K562 (cell line): ENCODE measurements around the gene DCUN1D2. TPM values are rescaled to one million over a fixed set of nuclear protein-coding genes. Genes with fewer than 3 reads are reported as not detected.

Experiments
- ATAC-seq: fragments of 200-7000 bp; cut with Tn5 transposase; 3 replicates; pipeline ENCODE4 v1.9.1; 2020; ENCODE audit warnings: moderate library complexity
- BruUV-seq: library from RNA; stranded (reverse); fragments of 400-500 nt; replicated peaks from 2 replicates; lab custom pipeline; 2021; lab: Mats Ljungman, UMichigan
- CTCF ChIA-PET: fragments of 300-600 bp; formaldehyde crosslinking; extraction: SDS; loops from one replicate; lab custom pipeline; 2021; ENCODE audit warnings: low intra/inter-chr PET ratio; lab: Yijun Ruan, JAX
- POLR2A ChIA-PET: fragments of 300-600, 350-650 bp; sonication (Branson Sonifier 250); formaldehyde crosslinking; extraction: SDS; loops from one replicate; lab custom pipeline; 2021; ENCODE audit warnings: antibody characterized with exemption, inconsistent platforms; lab: Yijun Ruan, JAX
- DNase-seq, 4 experiments: peaks; one replicate each; pipeline versions ENCODE4 v3.0.0 to v3.0.0-alpha.2; 2011 to 2018; ENCODE audit warnings: low spot score in 3 of 4, mixed read lengths in 3 of 4; ENCODE audit errors: extremely low read depth in 1 of 4
- FAIRE-seq: peaks from 2 replicates; lab custom pipeline; 2011; peaks lifted over from hg19 to GRCh38; lab: Jason Lieb, UNC
- H2AFZ ChIP-seq: 2 replicates; pipeline ENCODE4 v1.6.0; 2011; ENCODE audit warnings: low read depth, low read length, control low read depth, inconsistent platforms
- H3K27ac ChIP-seq: fragments of 200-600 bp; 3 replicates; pipeline ENCODE4 v1.8.0; 2011; ENCODE audit warnings: low read depth, mild to moderate bottlenecking, control low read depth, inconsistent platforms, low read length, moderate library complexity, mixed read lengths; ENCODE audit errors: extremely low read depth
- H3K27me3 ChIP-seq, 2 experiments: fragments of 300-600 bp in 1 of 2; 2 replicates in 1 of 2; 3 replicates in 1 of 2; pipeline versions ENCODE4 v1.6.0 to v1.8.0; 2011; ENCODE audit warnings: inconsistent platforms in 2 of 2, low read length in 2 of 2, mild to moderate bottlenecking in 1 of 2, mixed read lengths in 1 of 2, moderate library complexity in 1 of 2; ENCODE audit not compliant: control insufficient read depth in 2 of 2, insufficient read depth in 2 of 2
- H3K36me3 ChIP-seq: fragments of 300-600 bp; 3 replicates; pipeline ENCODE4 v1.8.0; 2011; ENCODE audit warnings: mild to moderate bottlenecking, low read length, inconsistent platforms; ENCODE audit not compliant: control insufficient read depth, insufficient read depth
- H3K4me1 ChIP-seq, 2 experiments: fragments of 200-600 bp in 1 of 2; replicated peaks in 1 of 2; 2 replicates in 1 of 2; 3 replicates in 1 of 2; pipeline versions ENCODE4 v1.5.1 to v1.8.0; 2011; ENCODE audit warnings: inconsistent platforms in 2 of 2, low read length in 2 of 2, mild to moderate bottlenecking in 1 of 2, mixed read lengths in 1 of 2, moderate library complexity in 1 of 2; ENCODE audit not compliant: control insufficient read depth in 2 of 2, insufficient read depth in 2 of 2
- H3K4me2 ChIP-seq: 2 replicates; pipeline ENCODE4 v1.6.1; 2011; ENCODE audit warnings: low read length, control low read depth, inconsistent platforms, mixed read lengths; ENCODE audit not compliant: insufficient read depth
- H3K4me3 ChIP-seq: fragments of 200-600 bp; sonication (generic), shearing (Covaris generic); 2 replicates; pipeline ENCODE4 v1.5.1; 2016; ENCODE audit warnings: control low read depth, inconsistent platforms
- H3K79me2 ChIP-seq: fragments of 200-600 bp; 3 replicates; pipeline ENCODE4 v1.8.0; 2011; ENCODE audit warnings: low read length, inconsistent platforms; ENCODE audit not compliant: control insufficient read depth, insufficient read depth
- H3K9ac ChIP-seq, 2 experiments: 2 replicates each; pipeline versions ENCODE4 v1.6.0 to v1.6.1; 2011; ENCODE audit warnings: low read depth in 2 of 2, low read length in 2 of 2, control low read depth in 1 of 2, inconsistent platforms in 1 of 2, mild to moderate bottlenecking in 1 of 2, mixed read lengths in 1 of 2; ENCODE audit not compliant: insufficient read depth in 1 of 2
- H3K9me1 ChIP-seq: one replicate; pipeline ENCODE4 v1.6.0; 2011; ENCODE audit warnings: inconsistent platforms, mild to moderate bottlenecking, low read length, moderate library complexity; ENCODE audit not compliant: control insufficient read depth, insufficient read depth
- H3K9me3 ChIP-seq: replicated peaks from 2 replicates; pipeline ENCODE4 v1.5.1; 2011; ENCODE audit warnings: low read depth, low read length, inconsistent platforms; ENCODE audit not compliant: control insufficient read depth, insufficient read depth
- H4K20me1 ChIP-seq: replicated peaks from 2 replicates; pipeline ENCODE4 v1.6.1; 2011; ENCODE audit warnings: low read length, inconsistent platforms, mixed read lengths; ENCODE audit not compliant: control insufficient read depth, insufficient read depth
- PHTF2 ChIP-seq: fragments of 250-450 bp; sonication (Bioruptor Pico); IDR thresholded peaks from 2 replicates; pipeline ENCODE4 v1.5.0; 2021; ENCODE audit warnings: mild to moderate bottlenecking
- POLR2G ChIP-seq: fragments of 200-400 bp; formaldehyde crosslinking; IDR thresholded peaks from 2 replicates; pipeline ENCODE4 v1.6.1; 2017; ENCODE audit warnings: low read depth, mild to moderate bottlenecking, antibody characterized with exemption, low read length, moderate library complexity
- RBFOX2 ChIP-seq: fragments of 200-400 bp; formaldehyde crosslinking; IDR thresholded peaks from 2 replicates; pipeline ENCODE4 v1.6.1; 2017; ENCODE audit warnings: low read depth, mild to moderate bottlenecking, low read length, moderate library complexity
- RBM34 ChIP-seq: fragments of 200-400 bp; formaldehyde crosslinking; IDR thresholded peaks from 2 replicates; pipeline ENCODE4 v1.6.1; 2018; ENCODE audit warnings: low read length, borderline replicate concordance; ENCODE audit not compliant: insufficient read depth
- ZNF324 ChIP-seq: fragments of 250-450 bp; sonication (Bioruptor Pico); IDR thresholded peaks from 2 replicates; pipeline ENCODE4 v1.4.0; 2020; ENCODE audit warnings: mild to moderate bottlenecking
- WGBS: fragments of 100-300 bp; shearing (Covaris generic); methylation state at CpG from one replicate; pipeline ENCODE4 v1.1.6; 2016; ENCODE audit warnings: low coverage, mixed read lengths; ENCODE audit not compliant: insufficient coverage; ENCODE audit errors: missing lambda C conversion rate; 5-methylcytosine and 5-hydroxymethylcytosine counted together
- in situ Hi-C: fragments of 300-500 bp; cut with MboI; formaldehyde crosslinking; loops from 4 replicates; pipeline ENCODE4 v1.15.0; 2018; ENCODE audit warnings: inconsistent platforms, mixed read lengths
- intact Hi-C: fragments of 100-400 bp; cut with micrococcal nuclease; formaldehyde crosslinking; loops from 2 replicates; pipeline ENCODE4 v1.14.2; 2022
- polyA plus RNA-seq, 8 experiments: library from polyadenylated mRNA; depleted of rRNA in 4 of 8; stranded (reverse) in 5 of 8; unstranded in 3 of 8; fragments of >200 nt; fragmentation: Nextera tagmentation in 2 of 8; fragmentation: Illumina TruSeq in 1 of 8; extraction: Ambion mirVana in 2 of 8; extraction: Trizol in 1 of 8; gene quantifications; 2 replicates each; pipeline versions ENCODE4 v1.2.1 to v1.2.3, GENCODE V29; 2011 to 2014; ENCODE audit warnings: inconsistent platforms in 1 of 8, missing spikeins in 1 of 8
- total RNA-seq, 7 experiments: library from RNA; depleted of rRNA in 6 of 7; stranded (reverse); fragments of >200 nt in 6 of 7; fragmentation: Illumina TruSeq in 2 of 7; extraction: Trizol in 2 of 7; gene quantifications; 2 replicates each; pipeline versions ENCODE4 v1.2.1 to v1.2.3, GENCODE V29; 2011 to 2021; ENCODE audit warnings: low replicate concordance in 1 of 7
- TF ChIP-seq, protein P1 (sequence below), 2 experiments: fragments of 450-650 bp; conservative IDR thresholded peaks; 2 replicates each; pipeline ENCODE4 v1.6.1; 2017; ENCODE audit warnings: mild to moderate bottlenecking in 2 of 2, moderate library complexity in 2 of 2

Gene DCUN1D2
- total and polyA plus RNA-seq, 9 of the 15 experiments (the other 6 are each of a cell fraction or from before 2014, with no cell fraction given): 2.1 to 16.8 (median 11.1) TPM

- peaks cover 80% of the 10 kb centered on the region; the same call in 2 of the 3 replicates for H3K36me3 ChIP-seq
- in situ Hi-C loops: no loop called here
Measured at GRCh38 chr13:113502686-113503085, 12.2 kb upstream of the DCUN1D2 start.

More at GRCh38 chr13:113502686-113503085, 12.2 kb upstream of the DCUN1D2 start:
- H3K9me3 ChIP-seq: no peaks in the 10 kb centered on the region
- H3K79me2 ChIP-seq: peaks cover 4% of the 10 kb centered on the region; the same call in 2 of the 3 replicates
- WGBS: 98% methylated on average over 8 of the region's 16 CpGs
- TF ChIP-seq, protein P1, sequence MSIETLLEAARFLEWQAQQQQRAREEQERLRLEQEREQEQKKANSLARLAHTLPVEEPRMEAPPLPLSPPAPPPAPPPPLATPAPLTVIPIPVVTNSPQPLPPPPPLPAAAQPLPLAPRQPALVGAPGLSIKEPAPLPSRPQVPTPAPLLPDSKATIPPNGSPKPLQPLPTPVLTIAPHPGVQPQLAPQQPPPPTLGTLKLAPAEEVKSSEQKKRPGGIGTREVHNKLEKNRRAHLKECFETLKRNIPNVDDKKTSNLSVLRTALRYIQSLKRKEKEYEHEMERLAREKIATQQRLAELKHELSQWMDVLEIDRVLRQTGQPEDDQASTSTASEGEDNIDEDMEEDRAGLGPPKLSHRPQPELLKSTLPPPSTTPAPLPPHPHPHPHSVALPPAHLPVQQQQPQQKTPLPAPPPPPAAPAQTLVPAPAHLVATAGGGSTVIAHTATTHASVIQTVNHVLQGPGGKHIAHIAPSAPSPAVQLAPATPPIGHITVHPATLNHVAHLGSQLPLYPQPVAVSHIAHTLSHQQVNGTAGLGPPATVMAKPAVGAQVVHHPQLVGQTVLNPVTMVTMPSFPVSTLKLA (conservative IDR thresholded peaks at IDR 0.05): no peak
- TF ChIP-seq RBM34 (no peak), RBFOX2 (0 out of 2 replicates have a peak, but pooled peaks have one; percentile 35), ZNF324 (no peak), POLR2G (peak; percentile 50), PHTF2 (no peak)
- no peaks in the 10 kb centered on the region for H3K27me3 ChIP-seq
- no peak overlapping the region for H3K9ac ChIP-seq
- ChIA-PET POLR2A (interaction anchor here (0.7 to 1.2 kb wide), 3 partner anchors 10 to 301 kb away, joined by 3 to 6 read pairs (median 3); partner anchors contain the start of gene DCUN1D2), CTCF (no interaction called here)
- H3K27ac ChIP-seq: no peak overlapping the region
- peaks cover 14 to 20% of the 10 kb centered on the region in 2 experiments; a peak in 4 of 5 replicates for H3K4me1 ChIP-seq
- no peak for FAIRE-seq
- ATAC-seq: peak; percentile 13; the same call in 2 of the 3 replicates
- no peak for DNase-seq
- H3K4me2 ChIP-seq: no peak overlapping the region
- H4K20me1 ChIP-seq: no peaks in the 10 kb centered on the region
- intact Hi-C loops: no loop called here
- no peak overlapping the region for H2AFZ ChIP-seq
- H3K4me3 ChIP-seq: no peak overlapping the region
- no TSS peak for BruUV-seq
- peaks cover under 1% of the 10 kb centered on the region for H3K9me1 ChIP-seq
